ENCODE data around the gene DPCD.

- TF ChIP-seq POLR2A (IDR thresholded peaks at IDR 0.05), result no peak
- no peak for TF ChIP-seq CTCF (IDR thresholded peaks at IDR 0.05)
Observed at GRCh38 chr10:101597091-101597900, 9.2 kb downstream of the DPCD start.
